HG03280 (cell line): ENCODE data around the gene DDX39A.
A peak's percentile ranks its signal among the peaks of the same experiment; 100 is the strongest.
"Not testable (repeated sequence)": the region's sequence is repeated elsewhere in the genome, so short reads cannot be mapped to it uniquely, and the experiment has no call there.

Experiments
- ATAC-seq: cut with Tn5 transposase; IDR thresholded peaks from one replicate; pipeline ENCODE4 v1.9.1; 2021; ENCODE audit warnings: mild to moderate bottlenecking, moderate library complexity; ENCODE audit not compliant: unreplicated experiment

DDX39A gene

GRCh38 chr19:14419106-14419813 is at the start of gene DDX39A:
DDX39A (minus strand) TSS chr19:14419341; CDS start chr19:14413220, 6,121 bp downstream.
- peak; percentile 84 for ATAC-seq

- ATAC-seq: no peak
Measured at GRCh38 chr19:14467816-14468215, 48.7 kb upstream of the DDX39A start.

GRCh38 chr19:14467391-14467790 is 48.2 kb upstream of the DDX39A start:
- ATAC-seq: no peak

- no peak for ATAC-seq
Measured at GRCh38 chr19:14463747-14464146, 44.6 kb upstream of the DDX39A start.

GRCh38 chr19:14462401-14462800 is 43.3 kb upstream of the DDX39A start:
- not testable (repeated sequence) for ATAC-seq

GRCh38 chr19:14460935-14461334 is 41.8 kb upstream of the DDX39A start:
- ATAC-seq: no peak

GRCh38 chr19:14459703-14460102 is 40.6 kb upstream of the DDX39A start:
- no peak for ATAC-seq

- not testable (repeated sequence) for ATAC-seq
Measured at GRCh38 chr19:14452303-14452702, 33.2 kb upstream of the DDX39A start.

- no peak for ATAC-seq
Measured at GRCh38 chr19:14450876-14451275, 31.7 kb upstream of the DDX39A start.

GRCh38 chr19:14450168-14450874 is 31.2 kb upstream of the DDX39A start:
- no peak for ATAC-seq

GRCh38 chr19:14449321-14449720 is 30.2 kb upstream of the DDX39A start:
- no peak for ATAC-seq

GRCh38 chr19:14446336-14447036 is 27.3 kb upstream of the DDX39A start:
- no peak for ATAC-seq

GRCh38 chr19:14443632-14444216 is 24.6 kb upstream of the DDX39A start:
- ATAC-seq: no peak

- no peak for ATAC-seq
Measured at GRCh38 chr19:14442891-14443631, 23.9 kb upstream of the DDX39A start.

- ATAC-seq: no peak
Measured at GRCh38 chr19:14441041-14441938, 22.1 kb upstream of the DDX39A start.

GRCh38 chr19:14440049-14440448 is 20.9 kb upstream of the DDX39A start:
- ATAC-seq: peak; percentile 76

- ATAC-seq: no peak
Measured at GRCh38 chr19:14439014-14439413, 19.9 kb upstream of the DDX39A start.

GRCh38 chr19:14437578-14438140 is 18.5 kb upstream of the DDX39A start:
- ATAC-seq: no peak

- ATAC-seq: no peak
Measured at GRCh38 chr19:14435320-14436050, 16.3 kb upstream of the DDX39A start.
